Smooth muscle cell of the brain vasculature (primary cell): ENCODE measurements around the gene SLC51A.
A peak's percentile ranks its signal among the peaks of the same experiment; 100 is the strongest.

ENCODE experiments used
- DNase-seq: peaks from one replicate; pipeline ENCODE4 v3.0.0-alpha.2; 2012; ENCODE audit warnings: low read depth, low spot score

The SLC51A gene

DNA sequence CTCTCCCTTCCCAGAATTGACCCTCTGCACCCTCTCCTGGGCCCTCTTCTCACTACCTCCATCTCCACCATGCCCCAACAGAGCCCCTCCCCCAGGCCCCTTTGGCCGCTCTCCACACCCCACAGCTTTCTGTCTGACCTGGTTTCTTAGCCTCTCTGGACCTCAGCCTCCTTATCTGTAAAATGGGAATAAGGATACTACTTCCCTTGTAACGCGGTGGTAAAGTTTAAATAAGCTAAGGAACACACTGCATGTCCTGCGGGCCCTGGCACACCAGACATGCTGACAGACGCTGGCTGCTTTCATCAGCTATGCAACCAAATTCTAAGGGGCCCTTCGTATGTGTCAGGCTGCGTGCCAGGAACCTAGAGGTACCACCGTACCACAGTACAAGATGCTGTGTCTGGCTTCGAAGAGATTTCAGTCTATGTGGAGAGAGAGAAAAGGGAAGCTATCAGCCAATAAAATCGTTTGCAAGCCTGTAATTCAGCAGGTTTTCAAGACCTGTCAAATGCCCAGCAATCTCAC is 777 bp upstream of the SLC51A start:
- DNase-seq, result no peak

- no peak for DNase-seq
Measured at GRCh38 chr3:196216681-196217211, 412 bp downstream of the SLC51A start.

DNA sequence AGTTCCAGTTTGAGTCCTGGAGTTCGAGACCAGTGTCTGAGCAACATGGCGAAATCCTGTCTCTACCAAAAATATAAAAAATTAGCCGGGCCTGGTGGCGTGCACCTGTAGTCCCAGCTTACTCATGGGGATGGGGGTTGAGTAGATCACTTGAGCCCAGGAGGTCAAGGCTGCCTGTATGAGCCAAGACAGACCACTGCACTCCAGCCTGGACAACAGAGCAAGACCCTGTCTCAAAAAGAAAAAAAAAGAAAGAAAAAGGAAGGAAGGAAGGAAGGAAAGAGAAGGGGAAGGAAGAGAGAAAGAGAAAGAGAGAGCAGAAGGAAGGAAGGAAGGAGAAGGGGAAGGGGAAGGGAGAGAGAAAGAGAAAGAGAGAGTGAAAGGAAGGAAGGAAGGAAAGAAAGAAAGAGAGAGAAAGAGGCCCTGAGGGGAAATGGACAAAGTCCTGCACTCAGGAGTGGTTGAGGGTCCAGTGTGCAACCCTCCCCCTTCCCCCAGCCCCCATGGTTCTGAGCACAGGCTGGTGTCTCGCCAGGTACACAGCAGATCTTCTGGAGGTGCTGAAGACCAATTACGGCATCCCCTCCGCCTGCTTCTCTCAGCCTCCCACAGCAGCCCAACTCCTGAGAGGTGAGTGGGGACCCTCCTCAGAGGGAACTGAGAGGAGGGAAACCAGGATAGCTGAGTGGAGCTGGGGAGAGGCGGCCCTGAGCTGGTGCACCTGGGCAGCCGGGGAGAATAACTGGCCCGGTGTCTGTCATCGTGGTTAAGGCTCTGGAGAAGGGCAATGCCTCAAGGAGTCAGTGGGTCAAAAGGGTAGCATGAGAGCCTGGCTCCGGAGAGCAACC is 1.2 kb downstream of the SLC51A start:
- DNase-seq, result no peak

DNA sequence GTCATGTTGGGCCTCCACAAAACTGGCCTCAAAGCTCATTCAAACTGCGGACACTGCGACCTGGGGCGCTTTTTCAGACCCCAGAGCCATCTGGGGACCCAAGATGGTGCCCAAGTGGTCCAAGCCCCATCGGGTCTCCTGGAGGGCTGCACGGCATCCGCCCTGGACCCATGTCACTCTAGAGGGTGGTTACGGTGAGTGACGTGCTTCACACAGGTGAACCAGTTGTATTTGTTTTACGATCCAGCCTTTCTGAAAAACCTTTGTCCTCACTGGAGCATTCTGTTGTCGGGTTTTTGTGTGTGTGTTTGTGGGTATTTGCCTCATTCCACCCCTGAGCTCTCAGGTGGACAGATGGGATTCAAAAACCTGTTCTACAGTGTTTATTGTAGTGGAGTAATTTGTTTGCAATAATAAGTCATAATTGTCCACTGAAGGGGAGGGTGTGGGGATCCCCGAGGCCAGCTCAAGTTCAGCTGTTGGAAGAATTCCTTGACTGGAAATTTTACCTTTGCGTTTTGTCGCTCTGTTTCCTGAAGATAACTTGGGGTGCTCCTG is 1.9 kb downstream of the SLC51A start:
- DNase-seq, result no peak

GRCh38 chr3:196219194-196219969 is 3.0 kb downstream of the SLC51A start:
- DNase-seq, result peak; percentile 77

GRCh38 chr3:196219970-196220311 is 3.6 kb downstream of the SLC51A start:
- DNase-seq, result no peak

DNA sequence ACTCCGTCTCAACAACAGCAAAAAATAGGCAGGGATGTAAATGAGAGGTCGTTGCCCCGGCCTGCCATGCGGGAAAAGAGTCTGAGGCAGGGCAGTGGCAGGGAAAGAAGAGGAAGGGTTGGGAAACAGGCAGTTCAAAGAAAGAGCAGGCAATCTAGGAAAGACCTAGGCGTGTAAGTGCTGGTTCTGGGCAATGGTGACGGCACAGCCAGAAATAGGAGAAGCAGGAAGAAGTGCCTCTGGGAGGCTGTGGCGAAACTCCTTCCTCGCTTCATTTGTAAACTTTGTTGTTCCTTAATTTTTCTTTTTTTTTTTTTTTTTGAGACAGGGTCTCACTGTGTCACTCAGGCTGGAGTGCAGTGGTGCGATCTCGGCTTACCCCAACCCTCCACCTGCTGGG is 4.3 kb downstream of the SLC51A start:
- no peak for DNase-seq

GRCh38 chr3:196220991-196221390 is 4.7 kb downstream of the SLC51A start:
- no peak for DNase-seq

GRCh38 chr3:196222876-196223595 is 6.7 kb downstream of the SLC51A start:
- DNase-seq, result no peak

DNA sequence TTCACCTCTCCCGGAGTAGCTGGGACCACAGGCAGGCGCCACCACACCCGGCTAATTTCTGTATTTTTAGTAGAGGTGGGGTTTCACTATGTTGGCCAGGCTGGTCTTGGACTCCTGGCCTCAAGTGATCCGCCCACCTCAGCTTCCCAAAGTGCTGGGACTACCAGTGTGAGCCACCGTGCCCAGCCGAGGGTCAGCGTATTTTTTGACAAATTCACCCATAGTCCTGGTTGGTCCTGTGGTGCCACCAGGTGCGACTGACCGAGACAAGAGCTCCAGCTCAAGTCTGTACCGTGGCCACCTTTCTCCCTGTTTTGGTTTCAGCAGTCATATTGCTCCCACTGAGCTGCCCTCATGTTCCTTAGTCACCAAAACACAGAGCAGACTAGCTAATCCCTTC is 8.8 kb downstream of the SLC51A start:
- DNase-seq, result no peak

DNA sequence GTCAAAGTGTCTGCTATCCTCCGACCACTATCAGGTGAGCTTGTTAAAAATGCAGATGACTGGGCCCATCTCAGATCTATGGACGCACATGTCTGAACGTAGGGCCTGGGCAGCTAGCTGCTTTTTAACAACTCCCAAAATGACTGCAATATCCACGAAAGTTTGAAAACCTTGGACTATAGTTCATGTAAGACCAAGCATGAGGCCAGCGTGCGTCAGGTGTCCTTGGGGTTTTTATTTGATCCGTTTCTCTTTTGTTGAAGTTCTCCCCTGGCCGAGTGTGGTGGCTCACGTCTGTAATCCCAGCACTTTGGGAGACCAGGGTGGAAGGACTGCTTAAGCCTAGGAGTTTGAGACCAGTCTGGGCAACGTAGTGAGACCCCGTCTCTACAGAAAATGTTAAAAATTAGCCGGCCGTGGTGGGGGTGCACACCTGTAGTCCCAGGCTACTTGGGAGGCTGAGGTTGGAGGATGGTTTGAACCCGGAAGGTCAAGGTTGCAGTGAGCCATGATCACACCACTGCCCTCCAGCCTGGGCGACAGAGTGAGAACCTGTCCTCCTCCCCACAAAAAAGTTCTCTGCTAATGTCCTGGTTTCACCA is 9.5 kb downstream of the SLC51A start:
- DNase-seq, result no peak

DNA sequence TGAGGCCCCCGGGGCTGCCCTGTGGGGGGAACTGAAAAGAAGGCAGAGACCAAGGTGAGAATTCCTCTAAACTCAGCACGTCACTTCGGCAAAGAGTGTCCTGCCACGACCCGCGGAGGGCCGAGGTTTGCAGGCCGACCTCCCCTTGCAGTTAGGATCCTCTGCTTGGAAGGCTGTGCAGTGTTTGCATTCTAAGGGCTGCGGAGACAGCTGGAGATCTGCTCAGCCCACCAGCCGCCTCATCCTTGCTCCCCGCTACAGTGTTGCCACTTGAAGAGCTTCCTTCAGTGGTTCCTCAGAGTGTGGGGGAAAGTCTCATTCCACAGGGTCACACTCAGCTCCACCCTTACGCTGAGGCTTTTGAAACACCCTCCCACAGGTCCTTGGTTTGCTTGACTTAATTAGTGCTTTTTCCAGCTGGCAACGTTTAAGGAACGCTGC is 10.8 kb downstream of the SLC51A start:
- DNase-seq, result no peak

- DNase-seq, result no peak
Measured at GRCh38 chr3:196227629-196228493, 11.5 kb downstream of the SLC51A start.

DNA sequence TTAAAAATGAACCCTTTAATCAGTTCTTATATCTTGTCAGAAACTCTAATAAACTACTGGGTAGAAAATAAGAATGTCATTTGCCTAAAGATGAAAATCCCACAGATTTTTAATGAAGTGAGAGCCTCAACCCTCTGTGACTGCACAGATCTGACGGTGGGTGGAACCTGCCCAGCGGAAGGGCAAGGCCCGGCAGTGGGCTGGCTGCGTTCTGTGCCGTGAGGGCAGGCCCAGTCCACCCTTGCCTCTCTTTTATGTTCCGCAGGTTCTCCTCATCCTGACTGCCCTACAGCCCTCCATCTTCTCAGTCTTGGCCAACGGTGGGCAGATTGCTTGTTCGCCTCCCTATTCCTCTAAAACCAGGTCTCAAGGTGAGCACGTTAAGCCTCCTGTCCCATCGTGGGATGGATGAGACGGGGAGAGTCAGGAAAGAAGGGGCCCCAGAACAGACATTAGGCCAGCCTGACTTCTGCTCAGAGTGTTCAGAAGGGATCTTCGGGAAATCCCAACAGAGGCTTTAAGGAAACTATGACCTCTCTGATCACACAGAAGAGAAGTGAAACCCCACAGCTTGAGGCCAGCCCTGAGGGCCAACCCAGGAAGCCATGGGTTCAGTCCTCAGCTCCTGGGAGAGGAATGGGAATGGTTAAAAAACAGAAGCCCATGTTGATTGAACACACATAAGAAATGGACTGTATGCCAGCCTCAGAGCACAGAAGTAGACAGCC is 16.0 kb downstream of the SLC51A start:
- DNase-seq, result no peak

- no peak for DNase-seq
Measured at GRCh38 chr3:196232882-196233251, 16.5 kb downstream of the SLC51A start.

- DNase-seq, result no peak
Measured at GRCh38 chr3:196235452-196236122, 19.3 kb downstream of the SLC51A start.

- no peak for DNase-seq
Measured at GRCh38 chr3:196236223-196236622, 19.9 kb downstream of the SLC51A start.

DNA sequence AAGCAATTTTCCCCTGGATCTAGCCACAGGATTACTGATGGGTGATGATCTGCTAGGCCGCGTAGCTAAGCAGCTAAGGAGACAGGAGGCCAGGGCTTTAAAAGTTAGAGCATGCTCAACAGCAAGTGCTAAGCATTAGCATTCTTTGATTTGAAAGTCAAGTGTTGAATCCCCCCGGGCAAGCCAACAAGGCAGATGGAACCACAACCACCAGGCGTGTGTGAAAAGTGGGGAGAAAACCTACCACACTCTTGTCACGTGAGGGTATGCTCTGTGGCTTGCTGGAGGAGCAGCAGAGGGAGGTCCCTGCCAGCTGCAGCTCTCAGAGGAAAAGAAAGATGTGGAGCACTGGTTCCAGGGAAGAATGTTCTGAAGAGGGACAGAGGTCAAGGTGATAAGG is 20.9 kb downstream of the SLC51A start:
- no peak for DNase-seq
